HepG2 (cell line): ENCODE data around the gene VPS13D. TPM values are rescaled to one million over a fixed set of nuclear protein-coding genes. Genes with fewer than 3 reads are reported as not detected.

Source experiments
- ATF1 ChIP-seq: IDR thresholded peaks from 2 replicates; pipeline ENCODE4 v1.6.1; 2016; ENCODE audit warnings: mild to moderate bottlenecking, control low read depth
- CREB3 ChIP-seq: sonication (generic); formaldehyde crosslinking; IDR thresholded peaks from 2 replicates; pipeline ENCODE4 v1.5.0; 2020; ENCODE audit warnings: missing genetic modification reagents
- CSRNP2 ChIP-seq: sonication (generic); formaldehyde crosslinking; conservative IDR thresholded peaks from 2 replicates; pipeline ENCODE4 v1.8.0; 2022; ENCODE audit warnings: low read depth, missing genetic modification reagents
- ERF ChIP-seq: IDR thresholded peaks from 2 replicates; pipeline ENCODE4 v1.6.1; 2018; ENCODE audit warnings: missing biosample characterization, missing genetic modification reagents
- EZH2 ChIP-seq: conservative IDR thresholded peaks from 2 replicates; pipeline ENCODE4 v1.6.1; 2012; ENCODE audit warnings: mild to moderate bottlenecking, low read depth, low read length, moderate library complexity
- GRHL1 ChIP-seq: sonication (generic); formaldehyde crosslinking; conservative IDR thresholded peaks from 2 replicates; pipeline ENCODE4 v1.8.0; 2022; ENCODE audit warnings: missing genetic modification reagents
- HDAC1 ChIP-seq: sonication (generic); formaldehyde crosslinking; IDR thresholded peaks from 2 replicates; pipeline ENCODE4 v1.5.1; 2020; ENCODE audit warnings: mild to moderate bottlenecking, missing genetic modification reagents
- HDAC2 ChIP-seq: sonication (generic); formaldehyde crosslinking; IDR thresholded peaks from 2 replicates; pipeline ENCODE4 v1.4.0; 2020; ENCODE audit warnings: missing genetic modification reagents
- JUN ChIP-seq: sonication (generic); formaldehyde crosslinking; IDR thresholded peaks from 2 replicates; pipeline ENCODE4 v1.4.0; 2020; ENCODE audit warnings: mild to moderate bottlenecking, missing genetic modification reagents
- MEF2D ChIP-seq: sonication (generic); formaldehyde crosslinking; IDR thresholded peaks from 2 replicates; pipeline ENCODE4 v1.5.1; 2020; ENCODE audit warnings: mild to moderate bottlenecking, missing genetic modification reagents
- MTA1 ChIP-seq: sonication (generic); formaldehyde crosslinking; IDR thresholded peaks from 2 replicates; pipeline ENCODE4 v1.4.0; 2020; ENCODE audit warnings: missing genetic modification reagents, mild to moderate bottlenecking, borderline replicate concordance
- RFX1 ChIP-seq: fragments of 450-650 bp; IDR thresholded peaks from 2 replicates; pipeline ENCODE4 v1.6.1; 2017
- SNAPC2 ChIP-seq: sonication (generic); formaldehyde crosslinking; IDR thresholded peaks from 2 replicates; pipeline ENCODE4 v1.8.1; 2022; ENCODE audit warnings: mild to moderate bottlenecking, missing genetic modification reagents
- THAP8 ChIP-seq: sonication (generic); formaldehyde crosslinking; IDR thresholded peaks from 2 replicates; pipeline ENCODE4 v1.5.1; 2020; ENCODE audit warnings: missing genetic modification reagents, mild to moderate bottlenecking, borderline replicate concordance
- ZBTB10 ChIP-seq: sonication (generic); formaldehyde crosslinking; IDR thresholded peaks from 2 replicates; pipeline ENCODE4 v1.4.0; 2020; ENCODE audit warnings: missing genetic modification reagents, borderline replicate concordance
- ZNF512B ChIP-seq: sonication (generic); formaldehyde crosslinking; IDR thresholded peaks from 2 replicates; pipeline ENCODE4 v1.5.1; 2020; ENCODE audit warnings: missing genetic modification reagents, mild to moderate bottlenecking, borderline replicate concordance
- ZSCAN30 ChIP-seq: sonication (generic); formaldehyde crosslinking; IDR thresholded peaks from 2 replicates; pipeline ENCODE4 v1.5.0; 2020; ENCODE audit warnings: mild to moderate bottlenecking, missing genetic modification reagents
- polyA plus RNA-seq, 8 experiments: library from polyadenylated mRNA; depleted of rRNA in 3 of 8; stranded (reverse) in 7 of 8; unstranded in 1 of 8; fragments of >200 nt; fragmentation: Illumina TruSeq in 4 of 8; extraction: Trizol in 4 of 8; gene quantifications; 2 replicates each; pipeline versions ENCODE4 v1.2.1 to v1.2.3, GENCODE V29; 2011 to 2016; ENCODE audit warnings: low read depth in 4 of 8, missing spikeins in 1 of 8, mixed read lengths in 1 of 8; ENCODE audit not compliant: insufficient read depth in 1 of 8
- total RNA-seq, 5 experiments: library from RNA; depleted of rRNA; stranded (reverse); fragments of >200 nt; fragmentation: Illumina TruSeq; extraction: Trizol; gene quantifications; 2 replicates each; pipeline ENCODE4 v1.2.3, GENCODE V29; 2016; ENCODE audit warnings: low read depth in 1 of 5

The VPS13D gene
- total and polyA plus RNA-seq, 2 of the 13 experiments (the other 11 are each of a cell fraction or from before 2014, with no cell fraction given), result 8.6 to 13.9 TPM

GRCh38 chr1:12525311-12526181, 295.7 kb downstream of the VPS13D start (continued):
- no peak for TF ChIP-seq ZNF512B
- TF ChIP-seq ZSCAN30 (CRISPR knock-in tag), result no peak; the same call in 1 of the 2 replicates
- TF ChIP-seq RFX1, result no peak
- TF ChIP-seq CREB3, result peak; percentile 77; the same call in 1 of the 2 replicates
- no peak for TF ChIP-seq SNAPC2 (CRISPR knock-in tag)
- TF ChIP-seq ZBTB10 (CRISPR knock-in tag), result 0 out of 2 replicates have a peak, but pooled peaks have one; percentile 43
- no peak for TF ChIP-seq CSRNP2 (CRISPR knock-in tag)
- peak; percentile 68 for TF ChIP-seq ATF1 (CRISPR knock-in tag)
- no peak for TF ChIP-seq EZH2
- TF ChIP-seq THAP8, result no peak
- TF ChIP-seq GRHL1, result no peak
- TF ChIP-seq ERF (CRISPR knock-in tag), result no peak; the same call in none of the 2 replicates
- peak; percentile 90 for TF ChIP-seq HDAC1
- TF ChIP-seq JUN (CRISPR knock-in tag), result peak; percentile 53; the same call in 1 of the 2 replicates
- TF ChIP-seq HDAC2 (CRISPR knock-in tag), result peak; percentile 90
- peak; percentile 91 for TF ChIP-seq MTA1 (CRISPR knock-in tag)
- TF ChIP-seq MEF2D (CRISPR knock-in tag), result peak; percentile 86
